PC-3 (cell line): ENCODE results near the gene KIAA2012.

Source experiments
- CTCF ChIP-seq: fragments of 300-600 bp; sonication (generic); conservative IDR thresholded peaks from 2 replicates; pipeline ENCODE4 v1.5.1; 2017; ENCODE audit warnings: antibody characterized with exemption, low read depth, mild to moderate bottlenecking, low read length
- EZH2 ChIP-seq: fragments of 300-600 bp; sonication (generic); IDR thresholded peaks from one replicate; pipeline ENCODE4 v1.6.1; 2017; ENCODE audit warnings: antibody characterized with exemption, mild to moderate bottlenecking, low read length; ENCODE audit not compliant: unreplicated experiment

- no peak for TF ChIP-seq EZH2
- TF ChIP-seq CTCF, result no peak
Observed at GRCh38 chr2:202035941-202036372, 37.1 kb upstream of the KIAA2012 start.
